Measurements from ENCODE around the gene TMC6.

TMC6 gene

GRCh38 chr17:78114831-78115723 is 13.5 kb downstream of the TMC6 start:
- no peak for TF ChIP-seq GATA3 (IDR thresholded peaks at IDR 0.05; ENCODE audit: low read depth, low read length)
- no peak for TF ChIP-seq GATA2 (IDR thresholded peaks at IDR 0.05; ENCODE audit: low read depth, low read length)

- TF ChIP-seq GATA2 (IDR thresholded peaks at IDR 0.05; ENCODE audit: low read depth, low read length) (no peak), GATA3 (IDR thresholded peaks at IDR 0.05; ENCODE audit: low read depth, low read length) (no peak)
Measured at GRCh38 chr17:78113804-78114785, 14.5 kb downstream of the TMC6 start.

- TF ChIP-seq GATA2 (IDR thresholded peaks at IDR 0.05; ENCODE audit: low read depth, low read length) (no peak), GATA3 (IDR thresholded peaks at IDR 0.05; ENCODE audit: low read depth, low read length) (no peak)
Measured at GRCh38 chr17:78112518-78113471, 15.8 kb downstream of the TMC6 start.

GRCh38 chr17:78111727-78112517 is 16.6 kb downstream of the TMC6 start:
- TF ChIP-seq GATA3 (IDR thresholded peaks at IDR 0.05; ENCODE audit: low read depth, low read length) (no peak), GATA2 (IDR thresholded peaks at IDR 0.05; ENCODE audit: low read depth, low read length) (no peak)

GRCh38 chr17:78111016-78111726 is 17.4 kb downstream of the TMC6 start:
- no peak for TF ChIP-seq GATA2 (IDR thresholded peaks at IDR 0.05; ENCODE audit: low read depth, low read length)
- no peak for TF ChIP-seq GATA3 (IDR thresholded peaks at IDR 0.05; ENCODE audit: low read depth, low read length)

- no peak for TF ChIP-seq GATA3 (IDR thresholded peaks at IDR 0.05; ENCODE audit: low read depth, low read length)
- no peak for TF ChIP-seq GATA2 (IDR thresholded peaks at IDR 0.05; ENCODE audit: low read depth, low read length)
Measured at GRCh38 chr17:78110363-78111015, 18.1 kb downstream of the TMC6 start.

- no peak for TF ChIP-seq GATA2 (IDR thresholded peaks at IDR 0.05; ENCODE audit: low read depth, low read length)
- TF ChIP-seq GATA3 (IDR thresholded peaks at IDR 0.05; ENCODE audit: low read depth, low read length): no peak
Measured at GRCh38 chr17:78109489-78109761, 19.1 kb downstream of the TMC6 start.

GRCh38 chr17:78108726-78109488 is 19.6 kb downstream of the TMC6 start:
- TF ChIP-seq GATA3 (IDR thresholded peaks at IDR 0.05; ENCODE audit: low read depth, low read length) (no peak), GATA2 (IDR thresholded peaks at IDR 0.05; ENCODE audit: low read depth, low read length) (no peak)

- no peak for TF ChIP-seq GATA2 (IDR thresholded peaks at IDR 0.05; ENCODE audit: low read depth, low read length)
- TF ChIP-seq GATA3 (IDR thresholded peaks at IDR 0.05; ENCODE audit: low read depth, low read length): no peak
Measured at GRCh38 chr17:78107976-78108725, 20.4 kb downstream of the TMC6 start.

GRCh38 chr17:78107457-78107856 is 21.1 kb downstream of the TMC6 start:
- no peak for TF ChIP-seq GATA2 (IDR thresholded peaks at IDR 0.05; ENCODE audit: low read depth, low read length)

- no peak for TF ChIP-seq GATA3 (IDR thresholded peaks at IDR 0.05; ENCODE audit: low read depth, low read length)
- no peak for TF ChIP-seq GATA2 (IDR thresholded peaks at IDR 0.05; ENCODE audit: low read depth, low read length)
Measured at GRCh38 chr17:78106211-78106610, 22.3 kb downstream of the TMC6 start.

All from SH-SY5Y (cell line).